GM12878 (cell line): ENCODE data around the gene ELP2. TPM values are rescaled to one million over a fixed set of nuclear protein-coding genes. Genes with fewer than 3 reads are reported as not detected.

Experiments
- ATAC-seq: fragments of 200-7000 bp; cut with Tn5 transposase; 3 replicates; pipeline ENCODE4 v1.9.1; 2020; ENCODE audit warnings: mild to moderate bottlenecking, moderate library complexity
- BruUV-seq: library from RNA; stranded (reverse); fragments of 400-500 nt; replicated peaks from 2 replicates; lab custom pipeline; 2021; lab: Mats Ljungman, UMichigan
- CTCF ChIA-PET: fragments of 300-600 bp; sonication (Branson Sonifier 250); formaldehyde crosslinking; extraction: SDS; loops from one replicate; lab custom pipeline; 2021; ENCODE audit warnings: inconsistent platforms; lab: Yijun Ruan, JAX
- POLR2A ChIA-PET: fragments of 350-600 bp; formaldehyde crosslinking; extraction: SDS; loops from one replicate; lab custom pipeline; 2021; ENCODE audit warnings: inconsistent platforms; lab: Charles Lee
- RAD21 ChIA-PET: fragments of 300-600 bp; sonication (Branson Sonifier 250); formaldehyde crosslinking; loops from one replicate; lab custom pipeline; 2023; ENCODE audit warnings: antibody characterized with exemption; ENCODE audit not compliant: unreplicated experiment; lab: Charles Lee
- SMC1A ChIA-PET: fragments of 300-600 bp; sonication (Branson Sonifier 250); formaldehyde crosslinking; loops from one replicate; lab custom pipeline; 2023; ENCODE audit not compliant: unreplicated experiment, uncharacterized antibody; lab: Charles Lee
- DNase-seq: peaks from one replicate; pipeline ENCODE4 v3.0.0-alpha.2; 2011; ENCODE audit warnings: low read depth, low spot score
- FAIRE-seq: peaks from 3 replicates; lab custom pipeline; 2011; peaks lifted over from hg19 to GRCh38; lab: Jason Lieb, UNC
- H2AFZ ChIP-seq: 2 replicates; pipeline ENCODE4 v1.6.0; 2011; ENCODE audit warnings: low read depth, low read length, control low read depth; ENCODE audit not compliant: control insufficient read depth
- H3K27ac ChIP-seq: 2 replicates; pipeline ENCODE4 v1.5.1; 2011; ENCODE audit warnings: control low read depth; ENCODE audit not compliant: control insufficient read depth, insufficient read depth
- H3K27me3 ChIP-seq, 2 experiments: replicated peaks in 1 of 2; 2 replicates each; pipeline versions ENCODE4 v1.6.0 to v1.6.1; 2011; ENCODE audit warnings: low read length in 1 of 2; ENCODE audit not compliant: control insufficient read depth in 2 of 2, insufficient read depth in 2 of 2
- H3K36me3 ChIP-seq, 2 experiments: 2 replicates each; pipeline ENCODE4 v1.5.1; 2011; ENCODE audit warnings: low read length in 1 of 2; ENCODE audit not compliant: control insufficient read depth in 2 of 2, insufficient read depth in 2 of 2
- H3K4me1 ChIP-seq: 2 replicates; pipeline ENCODE4 v1.6.1; 2011; ENCODE audit warnings: mild to moderate bottlenecking, low read length, moderate library complexity, mixed read lengths; ENCODE audit not compliant: control insufficient read depth, insufficient read depth
- H3K4me2 ChIP-seq: 2 replicates; pipeline ENCODE4 v1.6.0; 2011; ENCODE audit warnings: control low read depth; ENCODE audit not compliant: control insufficient read depth, insufficient read depth
- H3K4me3 ChIP-seq: fragments of 200-600 bp; sonication (generic); 2 replicates; pipeline ENCODE4 v1.5.1; 2016
- H3K79me2 ChIP-seq: 2 replicates; pipeline ENCODE4 v1.6.0; 2011; ENCODE audit warnings: low read length; ENCODE audit not compliant: control insufficient read depth, insufficient read depth
- H3K9ac ChIP-seq: 2 replicates; pipeline ENCODE4 v1.8.0; 2011; ENCODE audit warnings: low read length, control low read depth, mixed read lengths; ENCODE audit not compliant: control insufficient read depth, insufficient read depth
- H3K9me3 ChIP-seq: replicated peaks from 3 replicates; pipeline ENCODE4 v1.5.1; 2011; ENCODE audit warnings: mild to moderate bottlenecking, low read length; ENCODE audit not compliant: control insufficient read depth, insufficient read depth
- H4K20me1 ChIP-seq: 2 replicates; pipeline ENCODE4 v1.6.0; 2011; ENCODE audit not compliant: control insufficient read depth, insufficient read depth
- CEBPB ChIP-seq, 2 experiments: fragments of 150-350 bp in 1 of 2; IDR thresholded peaks; 2 replicates each; pipeline ENCODE4 v1.6.1; 2012 to 2014; ENCODE audit warnings: low read depth in 2 of 2, low read length in 2 of 2, borderline replicate concordance in 1 of 2, inconsistent platforms in 1 of 2
- FOXM1 ChIP-seq: IDR thresholded peaks from 2 replicates; pipeline ENCODE4 v1.6.1; 2012; ENCODE audit warnings: low read depth, mild to moderate bottlenecking, inconsistent platforms, low read length, moderate library complexity
- HCFC1 ChIP-seq: fragments of 150-350 bp; IDR thresholded peaks from 2 replicates; pipeline ENCODE4 v1.6.1; 2014; ENCODE audit warnings: low read length
- HDAC2 ChIP-seq: fragments of 200-600 bp; sonication (generic); IDR thresholded peaks from 2 replicates; pipeline ENCODE4 v1.6.1; 2017
- NBN ChIP-seq: fragments of 450-650 bp; IDR thresholded peaks from 2 replicates; pipeline ENCODE4 v1.6.1; 2016
- NFYB ChIP-seq: IDR thresholded peaks from 2 replicates; pipeline ENCODE4 v1.6.1; 2011; ENCODE audit warnings: low read depth, mild to moderate bottlenecking, low read length, improper control_type of control experiment, moderate library complexity; ENCODE audit not compliant: insufficient read depth
- SIN3A ChIP-seq: IDR thresholded peaks from 2 replicates; pipeline ENCODE4 v1.6.1; 2012; ENCODE audit warnings: low read depth, low read length, improper control_type of control experiment
- ZNF24 ChIP-seq: fragments of 450-650 bp; IDR thresholded peaks from 2 replicates; pipeline ENCODE4 v1.6.1; 2017; ENCODE audit warnings: antibody characterized with exemption, mild to moderate bottlenecking
- ZNF274 ChIP-seq: IDR thresholded peaks from one replicate; pipeline ENCODE4 v1.8.0; 2011; ENCODE audit not compliant: insufficient read length, insufficient read depth
- WGBS: methylation state at CpG from one replicate; pipeline ENCODE4 v1.1.6; 2016; ENCODE audit warnings: low lambda C conversion rate; ENCODE audit not compliant: insufficient replicate concordance, insufficient coverage; ENCODE audit errors: missing lambda C conversion rate; 5-methylcytosine and 5-hydroxymethylcytosine counted together
- in situ Hi-C: fragments of 300-500 bp; cut with MboI; formaldehyde crosslinking; loops from 9 replicates; pipeline ENCODE4 v1.14.3; 2018; ENCODE audit warnings: mixed read lengths
- intact Hi-C: fragments of 100-400 bp; cut with micrococcal nuclease; formaldehyde crosslinking; loops from one replicate; pipeline ENCODE4 v1.14.2; 2022; ENCODE audit not compliant: unreplicated experiment
- polyA plus RNA-seq, 11 experiments: library from polyadenylated mRNA; depleted of rRNA in 4 of 11; unstranded in 6 of 11; stranded (reverse) in 5 of 11; fragments of >200 nt; fragmentation: Nextera tagmentation in 4 of 11; fragmentation: Illumina TruSeq in 1 of 11; extraction: Ambion mirVana in 4 of 11; extraction: Trizol in 1 of 11; gene quantifications; 1 replicate in 1 of 11; 2 replicates in 10 of 11; pipeline versions ENCODE4 v1.2.1 to v1.2.3, GENCODE V29; 2011 to 2016; ENCODE audit warnings: inconsistent platforms in 2 of 11, missing spikeins in 2 of 11, low read depth in 1 of 11
- total RNA-seq, 4 experiments: library from RNA; depleted of rRNA in 3 of 4; stranded (reverse); fragments of >200 nt in 3 of 4; fragmentation: Illumina TruSeq in 1 of 4; extraction: Trizol in 1 of 4; gene quantifications; 2 replicates each; pipeline versions ENCODE4 v1.2.1 to v1.2.3, GENCODE V29; 2013 to 2021

ELP2 gene
- total and polyA plus RNA-seq, 10 of the 15 experiments (the other 5 are each of a cell fraction or from before 2014, with no cell fraction given) = 56.9 to 134 (median 88.5) TPM

DNA sequence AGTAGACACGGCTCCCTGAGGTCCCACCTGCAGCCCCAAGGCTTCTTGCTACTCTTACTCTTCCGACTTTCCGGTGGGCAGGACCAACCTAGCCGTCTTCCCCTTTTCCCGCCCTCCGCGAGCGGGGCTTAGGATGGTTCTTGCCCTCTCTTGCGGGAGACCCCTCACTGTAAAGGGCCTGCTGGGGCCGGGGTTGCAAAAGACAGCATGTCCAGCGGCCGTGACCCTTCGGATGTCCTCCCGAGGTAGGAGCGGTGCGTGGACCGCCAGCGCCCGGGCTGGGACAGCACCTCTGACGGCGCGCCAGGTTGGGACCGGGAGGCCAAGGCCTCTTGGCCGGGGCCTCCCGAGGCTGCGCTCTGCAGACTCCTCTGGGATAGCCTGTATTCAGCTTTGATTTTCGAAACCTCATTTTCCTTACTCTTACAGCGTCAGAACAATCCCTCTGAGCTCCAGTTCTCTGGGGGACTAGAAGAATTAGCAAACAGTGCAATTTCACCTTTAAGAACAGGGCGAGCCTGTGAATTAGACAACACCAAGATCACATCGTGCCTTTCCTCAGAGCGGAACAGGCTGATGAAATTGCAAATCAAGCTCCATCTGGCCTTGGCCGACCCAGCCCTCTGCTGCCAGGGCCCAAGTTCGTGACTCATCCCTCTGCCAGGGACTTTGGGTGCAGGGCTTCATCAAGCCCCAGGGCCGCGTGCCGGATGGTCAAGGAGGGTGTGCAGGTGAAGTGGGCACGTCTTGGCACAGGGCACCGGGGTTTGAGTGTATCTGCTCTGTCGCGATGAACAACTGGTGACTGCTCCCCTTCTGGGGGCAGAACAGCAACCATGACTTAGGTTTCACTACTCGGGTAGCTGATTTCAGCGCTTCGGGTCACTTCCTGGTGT is 58.4 kb downstream of the ELP2 start:
- POLR2A ChIA-PET = no interaction called here
- Histone ChIP-seq H3K4me1 (peaks cover 9% of the 10 kb centered on the region; the same call in 1 of the 2 replicates), H2AFZ (peak overlapping the region; percentile 31), H3K9ac (no peak overlapping the region), H4K20me1 (no peaks in the 10 kb centered on the region), H3K4me3 (peak overlapping the region; percentile 90), H3K36me3 (no peaks in the 10 kb centered on the region), H3K27me3 (no peaks in the 10 kb centered on the region), H3K27ac (no peak overlapping the region), H3K79me2 (no peaks in the 10 kb centered on the region), H3K4me2 (peak overlapping the region; percentile 80), H3K9me3 (no peaks in the 10 kb centered on the region)
- SMC1A ChIA-PET = interaction anchor here (0.9 to 1.4 kb wide), 4 partner anchors 15 to 113 kb away, joined by 3 read pairs; no protein-coding TSS in a partner anchor
- CTCF ChIA-PET = interaction anchor here (1.1 to 2.1 kb wide), 4 partner anchors 29 to 170 kb away, joined by 4 to 6 read pairs (median 4); no protein-coding TSS in a partner anchor
- in situ Hi-C loops = no loop called here
- ATAC-seq (peak; percentile 20), FAIRE-seq (no peak), DNase-seq (no peak)
- intact Hi-C loops = no loop called here
- RAD21 ChIA-PET = no interaction called here
- WGBS = 60% methylated on average over 42 of the region's 43 CpGs
- TF ChIP-seq ZNF24 (no peak), HDAC2 (no peak), SIN3A (no peak), NBN (no peak), CEBPB (IDR thresholded peaks at IDR 0.05; ENCODE audit: borderline replicate concordance in 1 of 2, low read depth in 2 of 2, low read length in 2 of 2) (no peak), ZNF274 (no peak), HCFC1 (no peak), NFYB (no peak), FOXM1 (no peak)
- no TSS peak for BruUV-seq
